H1 (cell line): ENCODE data around the gene DIP2C. TPM values are rescaled to one million over a fixed set of nuclear protein-coding genes. Genes with fewer than 3 reads are reported as not detected.

Experiments used
- CTCF ChIA-PET: fragments of 300-600 bp; sonication (Branson Sonifier 250); formaldehyde crosslinking; loops from one replicate; lab custom pipeline; 2021; ENCODE audit not compliant: partially characterized antibody; lab: Charles Lee
- POLR2A ChIA-PET: fragments of 300-600 bp; sonication (Branson Sonifier 250); formaldehyde crosslinking; loops from one replicate; lab custom pipeline; 2021; ENCODE audit warnings: inconsistent platforms; ENCODE audit not compliant: partially characterized antibody; lab: Charles Lee
- DNase-seq, 2 experiments: peaks; one replicate each; pipeline versions ENCODE4 v3.0.0 to v3.0.0-alpha.2; 2010 to 2022; ENCODE audit warnings: low spot score in 2 of 2, low read depth in 1 of 2, mixed read lengths in 1 of 2
- FAIRE-seq: peaks from 2 replicates; lab custom pipeline; 2011; peaks lifted over from hg19 to GRCh38; lab: Jason Lieb, UNC
- H2AFZ ChIP-seq: 2 replicates; pipeline ENCODE4 v1.8.1; 2012; ENCODE audit warnings: low read length, inconsistent platforms
- H2AK5ac ChIP-seq: 2 replicates; pipeline ENCODE4 v1.6.1; 2013; ENCODE audit warnings: low read depth, low read length
- H2BK120ac ChIP-seq: replicated peaks from 2 replicates; pipeline ENCODE3; 2013; ENCODE audit warnings: low read depth, low read length, inconsistent platforms
- H2BK12ac ChIP-seq: 2 replicates; pipeline ENCODE4 v1.6.1; 2013; ENCODE audit warnings: low read depth, low read length
- H2BK15ac ChIP-seq: 2 replicates; pipeline ENCODE4 v1.6.1; 2013; ENCODE audit warnings: low read length
- H2BK20ac ChIP-seq: 2 replicates; pipeline ENCODE4 v1.6.1; 2013; ENCODE audit warnings: low read length
- H2BK5ac ChIP-seq: 2 replicates; pipeline ENCODE4 v1.6.1; 2013; ENCODE audit warnings: low read depth, low read length
- H3K14ac ChIP-seq: 2 replicates; pipeline ENCODE4 v1.6.1; 2013; ENCODE audit warnings: inconsistent platforms; ENCODE audit not compliant: insufficient read length
- H3K18ac ChIP-seq: 2 replicates; pipeline ENCODE4 v1.6.1; 2013; ENCODE audit warnings: low read length; ENCODE audit errors: extremely low read depth
- H3K23ac ChIP-seq: 2 replicates; pipeline ENCODE4 v1.6.1; 2013; ENCODE audit warnings: inconsistent platforms; ENCODE audit not compliant: insufficient read length
- H3K23me2 ChIP-seq: 2 replicates; pipeline ENCODE4 v1.6.1; 2013; ENCODE audit warnings: low read depth, low read length
- H3K27ac ChIP-seq: 2 replicates; pipeline ENCODE4 v1.6.1; 2011; ENCODE audit warnings: low read depth, low read length, inconsistent platforms
- H3K27me3 ChIP-seq, 4 experiments: replicated peaks in 1 of 4; 1 replicate in 1 of 4; 2 replicates in 3 of 4; pipeline versions ENCODE4 v1.6.1 to v1.8.1; 2011 to 2013; ENCODE audit warnings: low read length in 3 of 4, mild to moderate bottlenecking in 3 of 4, inconsistent platforms in 2 of 4, mixed read lengths in 2 of 4, moderate library complexity in 1 of 4; ENCODE audit not compliant: control insufficient read depth in 3 of 4, insufficient read depth in 3 of 4; ENCODE audit errors: extremely low read depth in 1 of 4
- H3K36me3 ChIP-seq, 4 experiments: 2 replicates each; pipeline versions ENCODE4 v1.6.1 to v1.8.1; 2011 to 2013; ENCODE audit warnings: mild to moderate bottlenecking in 4 of 4, low read length in 3 of 4, moderate library complexity in 2 of 4, control low read depth in 1 of 4, inconsistent platforms in 1 of 4; ENCODE audit not compliant: insufficient read depth in 4 of 4, control insufficient read depth in 2 of 4
- H3K4ac ChIP-seq: replicated peaks from 2 replicates; pipeline ENCODE3; 2013; ENCODE audit warnings: low read length, low read depth, mixed read lengths, inconsistent platforms; ENCODE audit not compliant: insufficient read length
- H3K4me1 ChIP-seq, 4 experiments: replicated peaks in 1 of 4; 1 replicate in 1 of 4; 2 replicates in 3 of 4; pipeline versions ENCODE4 v1.6.1 to v1.8.1; 2011 to 2013; ENCODE audit warnings: low read length in 3 of 4, inconsistent platforms in 2 of 4, mixed read lengths in 1 of 4; ENCODE audit not compliant: insufficient read depth in 4 of 4, control insufficient read depth in 3 of 4
- H3K4me2 ChIP-seq, 2 experiments: 2 replicates each; pipeline versions ENCODE4 v1.6.1 to v1.8.1; 2011 to 2013; ENCODE audit warnings: low read depth in 2 of 2, low read length in 2 of 2, control low read depth in 1 of 2, inconsistent platforms in 1 of 2, mild to moderate bottlenecking in 1 of 2; ENCODE audit not compliant: insufficient read depth in 1 of 2
- H3K4me3 ChIP-seq, 4 experiments: fragments of 200-600, 300-600 bp in 1 of 4; sonication (generic), shearing (Covaris generic), sonication (Bioruptor Twin) in 1 of 4; 2 replicates each; pipeline versions ENCODE4 v1.5.1 to v1.8.1; 2011 to 2016; ENCODE audit warnings: low read length in 4 of 4, low read depth in 3 of 4, control low read depth in 2 of 4, inconsistent platforms in 2 of 4, mild to moderate bottlenecking in 2 of 4, mixed read lengths in 1 of 4, moderate library complexity in 1 of 4; ENCODE audit not compliant: insufficient read depth in 2 of 4; ENCODE audit errors: extremely low read depth in 1 of 4
- H3K56ac ChIP-seq: replicated peaks from 2 replicates; pipeline ENCODE3; 2013; ENCODE audit warnings: low read depth, mild to moderate bottlenecking, mixed read lengths, low read length, inconsistent platforms; ENCODE audit not compliant: insufficient read length
- H3K79me1 ChIP-seq: 2 replicates; pipeline ENCODE4 v1.6.1; 2013; ENCODE audit warnings: low read depth, low read length, control low read depth
- H3K79me2 ChIP-seq, 2 experiments: 2 replicates each; pipeline versions ENCODE4 v1.6.1 to v1.8.1; 2012 to 2013; ENCODE audit warnings: low read length in 2 of 2, mild to moderate bottlenecking in 2 of 2, inconsistent platforms in 1 of 2; ENCODE audit not compliant: insufficient read depth in 2 of 2, control insufficient read depth in 1 of 2
- H3K9ac ChIP-seq, 4 experiments: replicated peaks in 1 of 4; 1 replicate in 1 of 4; 2 replicates in 3 of 4; pipeline versions ENCODE4 v1.6.1 to v1.8.1; 2011 to 2013; ENCODE audit warnings: low read depth in 3 of 4, low read length in 3 of 4, control low read depth in 2 of 4, mild to moderate bottlenecking in 2 of 4, moderate library complexity in 2 of 4, inconsistent platforms in 1 of 4; ENCODE audit errors: extremely low read depth in 1 of 4
- H3K9me3 ChIP-seq, 2 experiments: 2 replicates each; pipeline versions ENCODE4 v1.6.1 to v1.8.1; 2012 to 2013; ENCODE audit warnings: mild to moderate bottlenecking in 2 of 2, moderate library complexity in 2 of 2, control low read depth in 1 of 2, inconsistent platforms in 1 of 2, low read depth in 1 of 2, low read length in 1 of 2, mixed read lengths in 1 of 2; ENCODE audit not compliant: insufficient read depth in 2 of 2
- H4K20me1 ChIP-seq, 2 experiments: replicated peaks in 1 of 2; 2 replicates each; pipeline versions ENCODE3 to v1.8.1; 2011 to 2013; ENCODE audit warnings: inconsistent platforms in 2 of 2, low read length in 2 of 2, mild to moderate bottlenecking in 1 of 2; ENCODE audit not compliant: insufficient read depth in 2 of 2, control insufficient read depth in 1 of 2
- H4K5ac ChIP-seq: 2 replicates; pipeline ENCODE4 v1.6.1; 2013; ENCODE audit warnings: low read length, low read depth, mixed read lengths, inconsistent platforms; ENCODE audit not compliant: insufficient read length
- H4K8ac ChIP-seq: 2 replicates; pipeline ENCODE4 v1.8.0; 2013; ENCODE audit warnings: mild to moderate bottlenecking, moderate library complexity, low read length, inconsistent platforms; ENCODE audit not compliant: insufficient read depth; ENCODE audit errors: extremely low read depth
- H4K91ac ChIP-seq: replicated peaks from 2 replicates; pipeline ENCODE3; 2013; ENCODE audit warnings: low read length, mixed read lengths, inconsistent platforms; ENCODE audit not compliant: insufficient read length
- ASH2L ChIP-seq: fragments of 200-600, 300-600 bp; sonication (generic); IDR thresholded peaks from one replicate; pipeline ENCODE4 v1.7.1; 2017; ENCODE audit warnings: low read length
- CBX5 ChIP-seq: fragments of 300-800, 300-1000 bp; sonication (generic); IDR thresholded peaks from 2 replicates; pipeline ENCODE4 v1.7.1; 2016; ENCODE audit warnings: antibody characterized with exemption, low read length, low read depth
- CHD2 ChIP-seq: IDR thresholded peaks from 2 replicates; pipeline ENCODE4 v1.6.1; 2012; ENCODE audit warnings: low read length, improper control_type of control experiment
- E2F6 ChIP-seq: IDR thresholded peaks from 2 replicates; pipeline ENCODE4 v1.6.1; 2012; ENCODE audit warnings: inconsistent platforms
- JUN ChIP-seq: IDR thresholded peaks from 2 replicates; pipeline ENCODE4 v1.6.1; 2011; ENCODE audit warnings: low read depth, mild to moderate bottlenecking, improper control_type of control experiment, low read length
- MAX ChIP-seq: IDR thresholded peaks from 2 replicates; pipeline ENCODE4 v1.6.1; 2012; ENCODE audit warnings: inconsistent platforms
- NANOG ChIP-seq: IDR thresholded peaks from 2 replicates; pipeline ENCODE4 v1.6.1; 2011; ENCODE audit warnings: low read length, low read depth, mild to moderate bottlenecking, inconsistent platforms; ENCODE audit not compliant: insufficient read depth, poor library complexity, severe bottlenecking
- PHF8 ChIP-seq: fragments of 200-600 bp; sonication (generic); conservative IDR thresholded peaks from 2 replicates; pipeline ENCODE4 v1.7.1; 2012; ENCODE audit warnings: low read depth, mild to moderate bottlenecking, inconsistent platforms, low read length, moderate library complexity
- POU5F1 ChIP-seq: IDR thresholded peaks from 2 replicates; pipeline ENCODE4 v1.6.1; 2011; ENCODE audit warnings: low read depth, mild to moderate bottlenecking, low read length, moderate library complexity
- RNF2 ChIP-seq: fragments of 200-900, 300-1000 bp; sonication (generic); IDR thresholded peaks from 2 replicates; pipeline ENCODE4 v1.7.1; 2016; ENCODE audit warnings: borderline replicate concordance, low read depth, mild to moderate bottlenecking, antibody characterized with exemption, low read length; ENCODE audit not compliant: poor library complexity, severe bottlenecking; ENCODE audit errors: missing control alignments
- RXRA ChIP-seq: IDR thresholded peaks from 2 replicates; pipeline ENCODE4 v1.6.1; 2011; ENCODE audit warnings: low read depth, mild to moderate bottlenecking, low read length, moderate library complexity; ENCODE audit not compliant: insufficient read depth
- SP4 ChIP-seq: IDR thresholded peaks from 2 replicates; pipeline ENCODE4 v1.6.1; 2012; ENCODE audit warnings: low read length, inconsistent platforms
- SRF ChIP-seq: IDR thresholded peaks from 2 replicates; pipeline ENCODE4 v1.6.1; 2011; ENCODE audit warnings: mild to moderate bottlenecking, low read depth, low read length, moderate library complexity
- WGBS, 2 experiments: shearing (Covaris generic) in 1 of 2; methylation state at CpG; one replicate each; pipeline versions ENCODE4 v1.1.6 to v1.1.7; 2013 to 2015; ENCODE audit warnings: low lambda C conversion rate in 2 of 2, mixed read lengths in 2 of 2, inconsistent platforms in 1 of 2, low coverage in 1 of 2, missing lambda C conversion rate in 1 of 2; ENCODE audit not compliant: insufficient replicate concordance in 2 of 2, insufficient coverage in 1 of 2, insufficient read length in 1 of 2; ENCODE audit errors: extremely low coverage in 1 of 2, missing lambda C conversion rate in 1 of 2; 5-methylcytosine and 5-hydroxymethylcytosine counted together
- polyA plus RNA-seq, 7 experiments: library from polyadenylated mRNA; depleted of rRNA in 3 of 7; stranded (reverse) in 5 of 7; unstranded in 2 of 7; fragments of >200 nt in 5 of 7; fragments of 200-250 nt in 2 of 7; gene quantifications; 1 replicate in 5 of 7; 2 replicates in 1 of 7; 4 replicates in 1 of 7; pipeline versions ENCODE4 v1.2.1 to v1.2.3, GENCODE V29; 2011 to 2013; ENCODE audit warnings: missing spikeins in 2 of 7, mixed read lengths in 2 of 7
- total RNA-seq: library from RNA; stranded (reverse); fragmentation: NEBNext Ultra II Directional; extraction: Animal tissue kit (Norgen Biotek cat#: 25700); gene quantifications from 2 replicates; pipeline ENCODE4 v1.2.1, GENCODE V29; 2021

Gene DIP2C
- total and polyA plus RNA-seq, 2 of the 8 experiments (the other 6 are each of a cell fraction or from before 2014, with no cell fraction given) = 3.8 to 9.3 TPM

DNA sequence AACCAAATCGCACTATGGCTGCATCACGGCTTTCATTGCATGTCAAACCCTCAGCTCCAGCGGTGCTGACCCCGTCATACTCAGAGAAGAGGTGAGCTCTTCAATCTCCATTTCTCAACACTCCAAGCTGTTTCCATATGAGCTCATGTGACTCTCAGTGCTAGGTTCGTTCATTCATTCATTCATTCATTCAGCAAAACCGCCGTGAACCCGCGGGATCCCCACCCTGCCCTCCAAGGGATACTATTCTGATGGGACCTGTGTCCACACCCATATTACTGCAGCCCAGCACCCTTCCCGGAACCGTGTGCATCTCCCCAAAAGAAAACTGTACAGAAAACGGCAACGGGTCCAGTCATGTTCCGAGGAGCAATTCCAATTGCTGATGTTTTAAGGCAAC lies 184.7 kb downstream of the DIP2C start:
- Histone ChIP-seq H2BK15ac (no peak overlapping the region), H2AK5ac (no peak overlapping the region), H2AFZ (no peak overlapping the region), H4K8ac (no peak overlapping the region), H3K36me3 (no peaks in the 10 kb centered on the region), H3K9me3 (peaks cover 0 to 4% of the 10 kb centered on the region in 2 experiments; a peak in 1 of 4 replicates), H3K4me2 (no peak overlapping the region), H3K4ac (no peak overlapping the region), H4K91ac (no peak overlapping the region), H2BK120ac (no peak overlapping the region), H3K27me3 (peaks cover 28 to 71% (median 63%) of the 10 kb centered on the region in 4 experiments), H2BK12ac (no peak overlapping the region), H3K23ac (no peak overlapping the region), H4K5ac (no peak overlapping the region), H3K56ac (no peak overlapping the region), H2BK20ac (no peak overlapping the region), H4K20me1 (peaks cover 32 to 57% of the 10 kb centered on the region in 2 experiments), H3K4me3 (no peak overlapping the region), H3K79me1 (peaks cover 3% of the 10 kb centered on the region; the same call in 1 of the 2 replicates), H3K14ac (no peak overlapping the region), H3K23me2 (no peaks in the 10 kb centered on the region), H3K27ac (no peak overlapping the region), H3K18ac (no peak overlapping the region), H2BK5ac (no peak overlapping the region), H3K9ac (no peak overlapping the region), H3K79me2 (no peaks in the 10 kb centered on the region; a peak in 1 of 4 replicates), H3K4me1 (peaks cover 0 to under 1% (median 0%) of the 10 kb centered on the region in 4 experiments; a peak in 1 of 7 replicates)
- ChIA-PET POLR2A (no interaction called here), CTCF (interaction anchor here (0.6 to 1.9 kb wide), 6 partner anchors 11 to 361 kb away, joined by 3 to 6 read pairs (median 4); no protein-coding TSS in a partner anchor)
- DNase-seq = no peak
- FAIRE-seq = no peak
- 94% methylated on average over 14 of the region's 14 CpGs; no CpG with 5 or more reads in 1 of the 2 experiments for WGBS, 2 experiments
- no peak for TF ChIP-seq PHF8
- TF ChIP-seq SP4 = no peak
- TF ChIP-seq MAX = no peak
- no peak for TF ChIP-seq ASH2L
- TF ChIP-seq RXRA = no peak
- no peak for TF ChIP-seq RNF2
- no peak for TF ChIP-seq CHD2
- no peak for TF ChIP-seq E2F6
- no peak for TF ChIP-seq POU5F1
- TF ChIP-seq NANOG = no peak
- no peak for TF ChIP-seq SRF
- no peak for TF ChIP-seq JUN
- TF ChIP-seq CBX5 = no peak
